ENCODE data around the gene SNRK.
A peak's percentile ranks its signal among the peaks of the same experiment; 100 is the strongest.

Gene SNRK

DNA sequence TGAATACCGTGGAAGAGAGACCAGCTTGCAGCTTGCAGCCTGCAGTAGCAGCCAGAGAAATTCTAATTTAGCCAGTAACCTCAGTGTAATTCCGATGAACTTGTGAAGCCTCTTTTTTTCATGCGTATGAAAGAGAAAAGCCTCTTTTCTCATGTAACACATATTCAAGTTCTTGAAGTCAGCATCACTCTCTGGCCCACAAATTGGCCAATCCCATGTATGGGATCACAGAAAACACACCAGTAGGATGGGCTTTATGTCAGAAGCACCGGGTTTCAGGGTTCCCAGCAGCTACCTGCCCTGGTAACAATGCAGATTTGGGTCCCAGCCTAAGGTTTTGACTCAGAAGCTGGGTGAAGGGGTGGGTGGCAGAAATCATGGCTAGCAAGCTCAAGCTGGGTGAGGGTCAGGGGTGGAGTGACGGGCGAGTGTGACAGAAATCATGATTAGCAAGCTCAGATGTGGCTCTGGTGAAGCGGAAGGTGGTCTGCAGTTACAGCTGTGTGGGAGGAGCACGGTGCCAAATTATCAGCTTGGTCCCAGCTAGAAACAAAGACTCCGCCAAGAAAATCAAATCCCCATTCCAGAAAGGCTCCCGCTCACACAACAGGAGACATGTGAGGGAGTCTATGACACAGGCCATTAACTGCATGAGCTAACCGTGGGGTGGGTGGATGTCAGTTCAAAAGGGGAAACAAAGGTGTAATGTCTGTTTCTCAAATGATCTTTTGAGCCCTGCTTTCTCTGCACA, 86.6 kb downstream of the SNRK start:
- no peak for TF ChIP-seq EZH2 (IDR thresholded peaks at IDR 0.05; ENCODE audit: borderline replicate concordance, low read depth, low read length, severe bottlenecking)
- no peak for ATAC-seq (ENCODE audit: insufficient read depth, low read depth)

DNA sequence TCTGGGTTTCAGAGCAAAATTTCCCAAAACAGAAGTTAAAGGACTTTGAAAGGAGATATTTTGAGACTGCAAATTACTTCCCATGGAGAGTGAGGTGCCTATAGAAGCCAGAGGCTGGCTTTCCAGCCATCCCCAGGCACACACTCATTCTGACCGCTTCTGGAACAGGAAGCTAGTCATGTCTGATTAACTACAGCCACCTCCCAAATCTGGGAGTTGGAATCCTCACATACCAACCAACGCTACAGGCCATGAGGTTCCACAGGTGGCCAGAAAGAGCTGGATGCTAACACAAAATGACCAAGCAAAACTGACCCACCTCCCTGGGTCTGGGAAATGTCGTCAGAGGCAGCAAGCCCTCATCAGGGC, 87.2 kb downstream of the SNRK start:
- Histone ChIP-seq H2AFZ (ENCODE audit: low read depth, low read length) (no peak overlapping the region), H4K20me1 (ENCODE audit: insufficient read depth, low read length) (no peaks in the 10 kb centered on the region), H3K79me2 (ENCODE audit: insufficient read depth, low read length) (no peaks in the 10 kb centered on the region), H3K27me3 (ENCODE audit: insufficient read depth, low read length, poor library complexity) (no peaks in the 10 kb centered on the region), H3K9me3 (ENCODE audit: insufficient read depth, low read length, severe bottlenecking) (no peaks in the 10 kb centered on the region), H3K4me1 (ENCODE audit: insufficient read depth, low read length) (no peaks in the 10 kb centered on the region), H3K4me2 (ENCODE audit: insufficient read depth, low read length) (no peak overlapping the region), H3K27ac (ENCODE audit: low read length) (no peak overlapping the region), H3K4me3 (ENCODE audit: low read depth in 1 of 2, low read length in 2 of 2) (no peak overlapping the region), H3K36me3 (ENCODE audit: insufficient read depth, low read length) (no peaks in the 10 kb centered on the region), H3K9ac (ENCODE audit: low read depth, low read length) (no peak overlapping the region)
- TF ChIP-seq EZH2 (IDR thresholded peaks at IDR 0.05; ENCODE audit: borderline replicate concordance, low read depth, low read length, severe bottlenecking) = no peak
- TF ChIP-seq, protein P1, sequence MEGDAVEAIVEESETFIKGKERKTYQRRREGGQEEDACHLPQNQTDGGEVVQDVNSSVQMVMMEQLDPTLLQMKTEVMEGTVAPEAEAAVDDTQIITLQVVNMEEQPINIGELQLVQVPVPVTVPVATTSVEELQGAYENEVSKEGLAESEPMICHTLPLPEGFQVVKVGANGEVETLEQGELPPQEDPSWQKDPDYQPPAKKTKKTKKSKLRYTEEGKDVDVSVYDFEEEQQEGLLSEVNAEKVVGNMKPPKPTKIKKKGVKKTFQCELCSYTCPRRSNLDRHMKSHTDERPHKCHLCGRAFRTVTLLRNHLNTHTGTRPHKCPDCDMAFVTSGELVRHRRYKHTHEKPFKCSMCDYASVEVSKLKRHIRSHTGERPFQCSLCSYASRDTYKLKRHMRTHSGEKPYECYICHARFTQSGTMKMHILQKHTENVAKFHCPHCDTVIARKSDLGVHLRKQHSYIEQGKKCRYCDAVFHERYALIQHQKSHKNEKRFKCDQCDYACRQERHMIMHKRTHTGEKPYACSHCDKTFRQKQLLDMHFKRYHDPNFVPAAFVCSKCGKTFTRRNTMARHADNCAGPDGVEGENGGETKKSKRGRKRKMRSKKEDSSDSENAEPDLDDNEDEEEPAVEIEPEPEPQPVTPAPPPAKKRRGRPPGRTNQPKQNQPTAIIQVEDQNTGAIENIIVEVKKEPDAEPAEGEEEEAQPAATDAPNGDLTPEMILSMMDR (IDR thresholded peaks at IDR 0.05; ENCODE audit: borderline replicate concordance, extremely low read depth, low read length, poor library complexity, severe bottlenecking) = no peak
- ATAC-seq (ENCODE audit: insufficient read depth, low read depth) (no peak), DNase-seq (no peak)

More for the DNA sequence above, 86.6 kb downstream of the SNRK start:
- no peaks in the 10 kb centered on the region for H3K9me3 ChIP-seq (ENCODE audit: insufficient read depth, low read length, severe bottlenecking)
- no peak overlapping the region for H2AFZ ChIP-seq (ENCODE audit: low read depth, low read length)
- no peaks in the 10 kb centered on the region for H3K79me2 ChIP-seq (ENCODE audit: insufficient read depth, low read length)
- DNase-seq = no peak
- no peaks in the 10 kb centered on the region for H3K36me3 ChIP-seq (ENCODE audit: insufficient read depth, low read length)
- H3K27ac ChIP-seq (ENCODE audit: low read length) = no peak overlapping the region
- H3K27me3 ChIP-seq (ENCODE audit: insufficient read depth, low read length, poor library complexity) = no peaks in the 10 kb centered on the region
- H3K4me1 ChIP-seq (ENCODE audit: insufficient read depth, low read length) = no peaks in the 10 kb centered on the region
- no peak overlapping the region for H3K4me3 ChIP-seq (ENCODE audit: low read depth in 1 of 2, low read length in 2 of 2)
- no peaks in the 10 kb centered on the region for H4K20me1 ChIP-seq (ENCODE audit: insufficient read depth, low read length)
- H3K9ac ChIP-seq (ENCODE audit: low read depth, low read length) = no peak overlapping the region
- H3K4me2 ChIP-seq (ENCODE audit: insufficient read depth, low read length) = no peak overlapping the region

DNA sequence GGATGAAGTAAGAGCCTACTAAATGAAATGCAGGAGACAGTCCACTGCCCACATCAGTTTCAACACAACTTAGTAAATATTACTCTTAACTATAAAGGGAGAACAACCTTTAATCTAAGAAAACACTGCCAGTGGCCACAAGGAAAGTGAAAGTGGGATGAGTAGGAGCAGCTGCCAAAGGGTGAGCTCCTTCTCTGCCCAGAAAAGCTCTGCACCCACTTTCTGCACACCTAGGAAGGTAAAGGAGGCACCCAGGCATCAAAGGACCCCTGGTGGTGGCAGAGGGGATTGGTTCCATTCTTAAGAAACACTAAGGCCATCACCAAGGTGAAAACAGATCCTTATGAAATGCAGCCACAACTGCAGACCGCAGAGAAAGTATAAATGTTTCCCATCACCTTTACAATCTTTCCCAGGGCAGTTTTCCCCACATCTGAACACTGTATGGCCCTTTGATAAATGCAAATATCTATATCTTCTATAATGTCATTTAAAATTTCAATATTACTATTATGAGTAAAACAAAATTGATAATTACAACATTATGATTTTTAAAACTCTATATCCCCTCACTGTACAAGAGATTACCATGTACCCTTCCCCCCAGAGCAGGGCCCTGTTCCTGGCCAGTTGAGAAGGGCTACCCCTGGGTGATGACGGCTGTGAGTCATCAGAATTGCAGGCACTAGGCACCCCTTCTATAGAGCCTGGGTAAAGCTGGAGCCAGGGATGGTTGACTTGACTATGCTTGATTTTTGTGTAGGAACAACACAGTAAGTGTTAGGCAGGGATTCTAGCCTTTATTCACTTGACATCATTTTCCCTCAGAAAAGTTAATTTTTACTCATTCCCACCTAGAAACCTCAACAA, 92.0 kb downstream of the SNRK start:
- peak; percentile 88 for ATAC-seq (ENCODE audit: insufficient read depth, low read depth)
- TF ChIP-seq, protein P1 (IDR thresholded peaks at IDR 0.05; ENCODE audit: borderline replicate concordance, extremely low read depth, low read length, poor library complexity, severe bottlenecking) = peak; percentile 83
- TF ChIP-seq EZH2 (IDR thresholded peaks at IDR 0.05; ENCODE audit: borderline replicate concordance, low read depth, low read length, severe bottlenecking) = no peak
- Histone ChIP-seq H4K20me1 (ENCODE audit: insufficient read depth, low read length) (no peaks in the 10 kb centered on the region), H3K36me3 (ENCODE audit: insufficient read depth, low read length) (no peaks in the 10 kb centered on the region), H3K27me3 (ENCODE audit: insufficient read depth, low read length, poor library complexity) (no peaks in the 10 kb centered on the region), H3K9ac (ENCODE audit: low read depth, low read length) (no peak overlapping the region), H3K4me3 (ENCODE audit: low read depth in 1 of 2, low read length in 2 of 2) (no peak overlapping the region), H3K27ac (ENCODE audit: low read length) (no peak overlapping the region), H3K9me3 (ENCODE audit: insufficient read depth, low read length, severe bottlenecking) (no peaks in the 10 kb centered on the region), H3K4me2 (ENCODE audit: insufficient read depth, low read length) (no peak overlapping the region), H2AFZ (ENCODE audit: low read depth, low read length) (no peak overlapping the region), H3K79me2 (ENCODE audit: insufficient read depth, low read length) (no peaks in the 10 kb centered on the region), H3K4me1 (ENCODE audit: insufficient read depth, low read length) (no peaks in the 10 kb centered on the region)
- DNase-seq = peak; percentile 64

DNA sequence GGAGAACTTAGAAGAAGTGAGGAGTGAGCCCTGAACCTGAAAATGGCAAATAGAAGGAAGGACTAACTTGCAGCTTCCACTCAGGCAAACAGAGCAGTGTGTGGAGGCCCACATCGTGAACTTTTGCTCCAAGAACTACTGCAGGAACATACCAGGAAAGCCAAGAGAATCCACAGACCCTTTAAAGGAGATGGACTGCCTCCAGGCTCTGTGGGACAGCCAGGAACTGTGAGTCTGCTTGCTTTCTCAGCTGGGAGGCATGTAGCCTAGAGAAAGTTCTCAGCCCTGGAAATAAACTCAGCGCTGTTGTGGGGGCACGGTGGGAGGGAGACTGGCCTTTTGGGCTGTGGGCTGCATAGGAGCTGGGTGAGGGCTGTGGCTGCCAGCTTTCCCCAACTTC, 93.0 kb downstream of the SNRK start:
- H3K4me1 ChIP-seq (ENCODE audit: insufficient read depth, low read length) = no peaks in the 10 kb centered on the region
- no peak overlapping the region for H3K4me2 ChIP-seq (ENCODE audit: insufficient read depth, low read length)
- H3K9me3 ChIP-seq (ENCODE audit: insufficient read depth, low read length, severe bottlenecking) = no peaks in the 10 kb centered on the region
- no peak for ATAC-seq (ENCODE audit: insufficient read depth, low read depth)
- H3K9ac ChIP-seq (ENCODE audit: low read depth, low read length) = no peak overlapping the region
- H3K27me3 ChIP-seq (ENCODE audit: insufficient read depth, low read length, poor library complexity) = no peaks in the 10 kb centered on the region
- DNase-seq = no peak
- no peak overlapping the region for H2AFZ ChIP-seq (ENCODE audit: low read depth, low read length)
- no peaks in the 10 kb centered on the region for H3K36me3 ChIP-seq (ENCODE audit: insufficient read depth, low read length)
- H3K27ac ChIP-seq (ENCODE audit: low read length) = no peak overlapping the region
- H3K4me3 ChIP-seq (ENCODE audit: low read depth in 1 of 2, low read length in 2 of 2) = no peak overlapping the region
- no peaks in the 10 kb centered on the region for H4K20me1 ChIP-seq (ENCODE audit: insufficient read depth, low read length)
- TF ChIP-seq, protein P1 (IDR thresholded peaks at IDR 0.05; ENCODE audit: borderline replicate concordance, extremely low read depth, low read length, poor library complexity, severe bottlenecking) = no peak
- TF ChIP-seq EZH2 (IDR thresholded peaks at IDR 0.05; ENCODE audit: borderline replicate concordance, low read depth, low read length, severe bottlenecking) = no peak
- H3K79me2 ChIP-seq (ENCODE audit: insufficient read depth, low read length) = no peaks in the 10 kb centered on the region

Measured in DND-41 (cell line).